Endothelial cell of umbilical vein (primary cell): ENCODE data around the gene HSD17B11. TPM values are rescaled to one million over a fixed set of nuclear protein-coding genes. Genes with fewer than 3 reads are reported as not detected.

Source experiments
- BruUV-seq: library from RNA; stranded (reverse); fragments of 400-500 nt; replicated peaks from 2 replicates; lab custom pipeline; 2021; lab: Mats Ljungman, UMichigan
- CTCF ChIA-PET: fragments of 300-600, 350-600 bp; sonication (Branson Sonifier 250); formaldehyde crosslinking; loops from one replicate; lab custom pipeline; 2021; ENCODE audit warnings: antibody characterized with exemption, inconsistent platforms; lab: Charles Lee
- POLR2A ChIA-PET: fragments of 300-600, 350-600 bp; sonication (Branson Sonifier 250); formaldehyde crosslinking; loops from one replicate; lab custom pipeline; 2021; ENCODE audit warnings: antibody characterized with exemption, inconsistent platforms; lab: Charles Lee
- DNase-seq: peaks from one replicate; pipeline ENCODE4 v3.0.0-alpha.2; 2011; ENCODE audit warnings: low read depth, low spot score
- FAIRE-seq: peaks from 2 replicates; lab custom pipeline; 2011; peaks lifted over from hg19 to GRCh38; lab: Jason Lieb, UNC
- H2AFZ ChIP-seq: 2 replicates; pipeline ENCODE4 v1.6.0; 2012; ENCODE audit warnings: low read depth, low read length, control low read depth, inconsistent platforms
- H3K27ac ChIP-seq: 2 replicates; pipeline ENCODE4 v1.5.1; 2011; ENCODE audit warnings: low read depth, mild to moderate bottlenecking, control low read depth, low read length, moderate library complexity; ENCODE audit not compliant: insufficient read depth
- H3K27me3 ChIP-seq, 2 experiments: 2 replicates each; pipeline versions ENCODE4 v1.6.0 to v1.6.1; 2011; ENCODE audit warnings: low read length in 2 of 2, mixed read lengths in 1 of 2; ENCODE audit not compliant: control insufficient read depth in 2 of 2, insufficient read depth in 2 of 2
- H3K36me3 ChIP-seq, 2 experiments: 2 replicates in 1 of 2; 3 replicates in 1 of 2; pipeline ENCODE4 v1.5.1; 2011; ENCODE audit warnings: low read length in 2 of 2, mild to moderate bottlenecking in 1 of 2, moderate library complexity in 1 of 2; ENCODE audit not compliant: control insufficient read depth in 2 of 2, insufficient read depth in 2 of 2; ENCODE audit errors: extremely low read depth in 1 of 2
- H3K4me1 ChIP-seq: 3 replicates; pipeline ENCODE4 v1.5.1; 2011; ENCODE audit warnings: mild to moderate bottlenecking, low read length; ENCODE audit not compliant: control insufficient read depth, insufficient read depth; ENCODE audit errors: extremely low read depth
- H3K4me2 ChIP-seq: 2 replicates; pipeline ENCODE4 v1.6.1; 2011; ENCODE audit warnings: low read length, control low read depth, mixed read lengths; ENCODE audit not compliant: insufficient read depth
- H3K4me3 ChIP-seq, 3 experiments: fragments of 200-600 bp in 1 of 3; sonication (generic), shearing (Covaris generic) in 1 of 3; replicated peaks in 1 of 3; 2 replicates each; pipeline ENCODE4 v1.5.1; 2011 to 2016; ENCODE audit warnings: control low read depth in 3 of 3, low read length in 3 of 3, mild to moderate bottlenecking in 2 of 3, inconsistent platforms in 1 of 3, low read depth in 1 of 3, moderate library complexity in 1 of 3; ENCODE audit not compliant: insufficient read depth in 1 of 3
- H3K79me2 ChIP-seq: 2 replicates; pipeline ENCODE4 v1.6.0; 2012; ENCODE audit warnings: low read length, inconsistent platforms; ENCODE audit not compliant: control insufficient read depth, insufficient read depth
- H3K9ac ChIP-seq: replicated peaks from 2 replicates; pipeline ENCODE3; 2011; ENCODE audit warnings: low read length, control low read depth; ENCODE audit not compliant: insufficient read depth; ENCODE audit errors: extremely low read depth
- H3K9me1 ChIP-seq: replicated peaks from 3 replicates; pipeline ENCODE4 v1.6.0; 2011; ENCODE audit warnings: mild to moderate bottlenecking, low read length; ENCODE audit not compliant: control insufficient read depth, insufficient read depth; ENCODE audit errors: extremely low read depth
- H3K9me3 ChIP-seq: replicated peaks from 2 replicates; pipeline ENCODE4 v1.5.1; 2012; ENCODE audit warnings: low read length, inconsistent platforms; ENCODE audit not compliant: control insufficient read depth, insufficient read depth
- H4K20me1 ChIP-seq: replicated peaks from 2 replicates; pipeline ENCODE3; 2011; ENCODE audit warnings: mild to moderate bottlenecking, low read length; ENCODE audit not compliant: control insufficient read depth, insufficient read depth; ENCODE audit errors: extremely low read depth
- CTCF ChIP-seq, 2 donors: IDR thresholded peaks; 1 replicate in 1 of 2; 2 replicates in 1 of 2; pipeline ENCODE4 v1.5.1; 2011; ENCODE audit warnings: low read length in 2 of 2, mild to moderate bottlenecking in 2 of 2, moderate library complexity in 2 of 2, control low read depth in 1 of 2, inconsistent platforms in 1 of 2, low read depth in 1 of 2; ENCODE audit not compliant: insufficient read depth in 1 of 2; ENCODE audit errors: extremely low read depth in 1 of 2
- GATA2 ChIP-seq: IDR thresholded peaks from 2 replicates; pipeline ENCODE4 v1.7.0; 2011; ENCODE audit warnings: low read depth, mild to moderate bottlenecking, moderate library complexity, mixed read lengths, low read length; ENCODE audit not compliant: insufficient read length, insufficient read depth
- MAX ChIP-seq: IDR thresholded peaks from 2 replicates; pipeline ENCODE4 v1.6.1; 2011; ENCODE audit not compliant: insufficient read depth, insufficient read length
- POLR2A ChIP-seq: IDR thresholded peaks from 2 replicates; pipeline ENCODE4 v1.6.1; 2012; ENCODE audit warnings: low read depth, mild to moderate bottlenecking, control low read depth, low read length
- POLR2AphosphoS5 ChIP-seq: IDR thresholded peaks from 2 replicates; pipeline ENCODE4 v1.6.1; 2012; ENCODE audit warnings: low read depth, mild to moderate bottlenecking, control low read depth, low read length, moderate library complexity; ENCODE audit not compliant: insufficient read depth
- dilution Hi-C: fragments of 300-500 bp; cut with MboI; formaldehyde crosslinking; loops from one replicate; pipeline ENCODE4 v1.15.0; 2019; ENCODE audit warnings: low sequenced_read_pairs; ENCODE audit not compliant: extremely low pct_ligation_motif_present
- intact Hi-C: fragments of 100-400 bp; cut with micrococcal nuclease; formaldehyde crosslinking; loops from one replicate; pipeline ENCODE4 v1.10.0; 2022
- polyA plus RNA-seq, 4 experiments: library from polyadenylated mRNA; depleted of rRNA in 3 of 4; stranded (reverse) in 3 of 4; unstranded in 1 of 4; fragments of >200 nt; gene quantifications; 2 replicates each; pipeline versions ENCODE4 v1.2.1 to v1.2.3, GENCODE V29; 2011 to 2012; ENCODE audit warnings: missing spikeins in 1 of 4
- total RNA-seq: library from RNA; stranded (reverse); gene quantifications from 2 replicates; pipeline ENCODE4 v1.2.3, GENCODE V29; 2021

HSD17B11 gene
- total and polyA plus RNA-seq, 2 donors (not counting 3 experiments of a cell fraction or from before 2014, with no cell fraction given), result 10.7 to 21.1 TPM

DNA sequence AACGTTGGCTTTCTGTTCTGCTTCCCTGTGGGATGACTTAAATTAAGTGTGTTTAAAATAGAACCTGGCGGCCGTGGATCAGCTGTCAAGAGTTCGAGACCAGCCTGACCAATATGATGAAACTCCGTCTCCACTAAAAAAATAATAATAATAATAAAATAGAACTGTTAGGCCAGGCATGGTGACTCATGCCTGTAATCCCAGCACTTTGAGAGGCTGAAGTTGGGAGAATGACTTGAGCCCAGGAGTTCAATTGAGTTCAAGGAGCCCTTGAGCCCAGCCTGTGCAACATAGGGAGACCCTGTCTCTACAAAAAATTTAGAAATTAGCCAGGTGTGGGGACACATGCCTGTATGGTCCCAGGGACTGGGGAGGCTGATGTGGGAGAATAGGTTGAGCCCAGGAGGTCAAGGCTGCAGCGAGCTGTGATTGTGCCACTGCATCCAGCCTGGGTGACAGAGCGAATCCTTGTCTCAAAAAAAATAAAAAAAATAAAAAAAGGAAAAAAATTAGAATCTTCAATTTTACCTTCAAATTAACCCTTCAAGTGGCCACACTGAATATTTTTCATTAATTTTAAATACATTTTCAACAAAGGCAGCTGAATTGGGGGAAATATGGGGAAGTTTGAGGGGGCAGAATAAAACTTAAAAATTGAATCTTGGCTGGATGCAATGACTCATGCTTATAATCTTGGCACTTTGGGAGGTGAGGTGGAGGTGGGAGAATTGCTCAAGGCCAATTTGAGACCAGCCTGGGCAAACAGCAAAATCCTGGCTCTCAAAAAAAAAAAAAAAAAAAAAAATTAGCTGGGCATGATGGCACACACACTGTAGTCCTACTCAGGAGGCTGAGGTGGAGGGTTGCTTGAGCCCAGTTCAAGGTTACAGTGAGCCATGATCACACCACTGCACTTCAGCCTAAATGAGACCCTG, 36.6 kb downstream of the HSD17B11 start:
- no peaks in the 10 kb centered on the region for H3K9me1 ChIP-seq
- H4K20me1 ChIP-seq, result no peaks in the 10 kb centered on the region
- intact Hi-C loops (loop anchor here (5.0 kb wide), 4 partner anchors 113 to 493 kb away; no protein-coding TSS in a partner anchor), dilution Hi-C loops (no loop called here)
- H3K9ac ChIP-seq, result no peak overlapping the region
- H3K79me2 ChIP-seq, result no peaks in the 10 kb centered on the region
- no peak overlapping the region for H3K4me3 ChIP-seq
- H3K36me3 ChIP-seq, result no peaks in the 10 kb centered on the region
- H3K27me3 ChIP-seq, result no peaks in the 10 kb centered on the region
- TF ChIP-seq GATA2, result no peak
- no peak for TF ChIP-seq POLR2A
- no peak for TF ChIP-seq MAX
- no TSS peak for BruUV-seq
- no peaks in the 10 kb centered on the region for H3K9me3 ChIP-seq
- FAIRE-seq, result no peak
- no peaks in the 10 kb centered on the region for H3K4me1 ChIP-seq
- ChIA-PET POLR2A (no interaction called here), CTCF (interaction anchor here (0.6 to 3.9 kb wide), 26 partner anchors 9 to 966 kb away, joined by 3 to 87 read pairs (median 4); partner anchors contain the start of gene HSD17B11)
- H3K27ac ChIP-seq, result no peak overlapping the region
- no peak overlapping the region for H2AFZ ChIP-seq
- H3K4me2 ChIP-seq, result no peak overlapping the region
- no peak for DNase-seq

DNA sequence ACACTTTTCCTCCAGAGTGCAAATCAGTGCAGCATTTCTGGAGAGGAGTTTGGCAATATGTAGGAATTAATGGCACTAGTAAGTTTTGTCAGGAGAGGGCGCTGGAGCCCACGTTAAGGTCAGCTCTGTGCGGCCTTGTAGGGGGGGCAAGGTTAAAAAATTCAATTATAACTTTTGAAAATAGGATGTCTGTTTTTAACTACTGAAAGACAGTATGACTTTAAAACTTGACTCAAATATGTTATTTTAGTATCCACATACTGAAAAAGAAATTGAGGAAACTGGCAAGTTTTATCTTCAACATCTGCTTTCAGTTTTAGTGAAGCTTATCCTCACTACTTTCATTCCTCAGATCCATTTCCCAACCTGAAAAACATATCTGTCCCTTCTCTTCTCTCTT, 37.4 kb downstream of the HSD17B11 start:
- DNase-seq, result peak; percentile 67
- Histone ChIP-seq H3K4me1 (no peaks in the 10 kb centered on the region), H3K27me3 (no peaks in the 10 kb centered on the region), H3K27ac (no peak overlapping the region), H3K79me2 (no peaks in the 10 kb centered on the region), H2AFZ (no peak overlapping the region), H3K36me3 (no peaks in the 10 kb centered on the region), H3K9me3 (no peaks in the 10 kb centered on the region), H3K4me3 (no peak overlapping the region), H3K4me2 (no peak overlapping the region), H4K20me1 (no peaks in the 10 kb centered on the region), H3K9me1 (no peaks in the 10 kb centered on the region), H3K9ac (no peak overlapping the region)
- intact Hi-C loops, result loop anchor here (5.0 kb wide), 3 partner anchors 114 to 484 kb away; no protein-coding TSS in a partner anchor
- peak; percentile 77 for FAIRE-seq
- TF ChIP-seq POLR2AphosphoS5, result no peak
- peak; percentile 57 for TF ChIP-seq CTCF (IDR thresholded peaks at IDR 0.05; ENCODE audit: extremely low read depth in 1 of 2, insufficient read depth in 1 of 2, low read depth in 1 of 2, low read length in 2 of 2)
- CTCF ChIA-PET, result interaction anchor here (0.7 to 3.9 kb wide), 22 partner anchors 10 to 858 kb away, joined by 3 to 87 read pairs (median 4); partner anchors contain the start of gene HSD17B11
- dilution Hi-C loops, result no loop called here
- no TSS peak for BruUV-seq
- POLR2A ChIA-PET, result no interaction called here
